ENCODE results near the gene DMD.

DNA sequence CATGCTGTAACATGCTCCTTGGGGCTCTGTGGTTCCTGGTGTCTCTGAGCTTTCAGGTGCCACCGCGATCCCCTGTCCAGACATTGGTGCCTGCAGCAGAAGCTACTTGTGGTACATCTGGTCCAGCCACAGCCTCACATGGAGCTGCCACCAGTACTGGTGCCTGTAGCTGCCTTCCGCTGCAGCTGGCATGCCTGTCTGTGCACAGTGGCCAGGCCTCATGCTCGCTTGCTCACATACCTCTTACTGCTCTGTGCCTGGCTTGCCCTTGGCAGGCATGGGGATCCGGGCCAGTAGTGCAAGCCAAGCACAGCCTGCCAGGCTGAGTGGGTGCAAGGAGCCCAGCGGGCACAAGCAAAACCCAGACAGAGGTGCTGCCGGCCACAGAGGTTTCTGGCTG is 618.6 kb downstream of the DMD start:
- TF ChIP-seq, protein P1, sequence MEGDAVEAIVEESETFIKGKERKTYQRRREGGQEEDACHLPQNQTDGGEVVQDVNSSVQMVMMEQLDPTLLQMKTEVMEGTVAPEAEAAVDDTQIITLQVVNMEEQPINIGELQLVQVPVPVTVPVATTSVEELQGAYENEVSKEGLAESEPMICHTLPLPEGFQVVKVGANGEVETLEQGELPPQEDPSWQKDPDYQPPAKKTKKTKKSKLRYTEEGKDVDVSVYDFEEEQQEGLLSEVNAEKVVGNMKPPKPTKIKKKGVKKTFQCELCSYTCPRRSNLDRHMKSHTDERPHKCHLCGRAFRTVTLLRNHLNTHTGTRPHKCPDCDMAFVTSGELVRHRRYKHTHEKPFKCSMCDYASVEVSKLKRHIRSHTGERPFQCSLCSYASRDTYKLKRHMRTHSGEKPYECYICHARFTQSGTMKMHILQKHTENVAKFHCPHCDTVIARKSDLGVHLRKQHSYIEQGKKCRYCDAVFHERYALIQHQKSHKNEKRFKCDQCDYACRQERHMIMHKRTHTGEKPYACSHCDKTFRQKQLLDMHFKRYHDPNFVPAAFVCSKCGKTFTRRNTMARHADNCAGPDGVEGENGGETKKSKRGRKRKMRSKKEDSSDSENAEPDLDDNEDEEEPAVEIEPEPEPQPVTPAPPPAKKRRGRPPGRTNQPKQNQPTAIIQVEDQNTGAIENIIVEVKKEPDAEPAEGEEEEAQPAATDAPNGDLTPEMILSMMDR (IDR thresholded peaks at IDR 0.05; ENCODE audit: low read depth, low read length) = no peak
- TF ChIP-seq EZH2phosphoT487 (IDR thresholded peaks at IDR 0.05; ENCODE audit: low read depth) = no peak

Data from OCI-LY3 (cell line).